Liver (tissue), 9 donors: ENCODE data around the gene CATSPERE. TPM values are rescaled to one million over a fixed set of nuclear protein-coding genes. Genes with fewer than 3 reads are reported as not detected.

Experiments used
- DNase-seq: peaks from one replicate; pipeline ENCODE4 v3.0.0-alpha.2; 2017; ENCODE audit warnings: low spot score
- H3K27ac ChIP-seq, 2 donors: one replicate each; pipeline ENCODE4 v1.7.0; 2013; ENCODE audit warnings: inconsistent platforms in 2 of 2, low read length in 2 of 2, control low read depth in 1 of 2, low read depth in 1 of 2, mild to moderate bottlenecking in 1 of 2
- H3K27me3 ChIP-seq, 4 donors: one replicate each; pipeline versions ENCODE4 v1.6.1 to v1.7.0; 2013; ENCODE audit warnings: low read length in 3 of 4, inconsistent platforms in 1 of 4, mild to moderate bottlenecking in 1 of 4, moderate library complexity in 1 of 4; ENCODE audit not compliant: control insufficient read depth in 4 of 4, insufficient read depth in 4 of 4
- H3K36me3 ChIP-seq, 4 donors: one replicate each; pipeline versions ENCODE4 v1.6.1 to v1.7.0; 2013; ENCODE audit warnings: low read length in 3 of 4, mild to moderate bottlenecking in 3 of 4, low read depth in 1 of 4, moderate library complexity in 1 of 4; ENCODE audit not compliant: control insufficient read depth in 4 of 4, insufficient read depth in 3 of 4
- H3K4me1 ChIP-seq, 4 donors: one replicate each; pipeline versions ENCODE4 v1.6.1 to v1.7.0; 2013; ENCODE audit warnings: low read length in 3 of 4, mild to moderate bottlenecking in 3 of 4, moderate library complexity in 1 of 4; ENCODE audit not compliant: control insufficient read depth in 4 of 4, insufficient read depth in 4 of 4
- H3K4me3 ChIP-seq, 3 donors: one replicate each; pipeline versions ENCODE4 v1.6.1 to v1.7.0; 2013; ENCODE audit warnings: low read length in 3 of 3, control low read depth in 1 of 3, low read depth in 1 of 3, mild to moderate bottlenecking in 1 of 3
- H3K9ac ChIP-seq, 2 donors: one replicate each; pipeline ENCODE4 v1.7.0; 2013; ENCODE audit warnings: low read length in 2 of 2, mild to moderate bottlenecking in 2 of 2, moderate library complexity in 2 of 2, control low read depth in 1 of 2, low read depth in 1 of 2
- H3K9me3 ChIP-seq, 4 donors: one replicate each; pipeline versions ENCODE4 v1.6.1 to v1.7.0; 2013; ENCODE audit warnings: low read length in 3 of 4; ENCODE audit not compliant: control insufficient read depth in 4 of 4
- ATF3 ChIP-seq: IDR thresholded peaks from 2 replicates; pipeline ENCODE4 v1.6.1; 2016; ENCODE audit warnings: antibody characterized with exemption
- CTCF ChIP-seq: fragments of 150-350 bp; IDR thresholded peaks from 2 replicates; pipeline ENCODE4 v1.5.1; 2017; ENCODE audit warnings: improper control_type of control experiment, low read depth, low read length; ENCODE audit not compliant: missing input control
- EGR1 ChIP-seq, 2 donors: IDR thresholded peaks; 2 replicates each; pipeline ENCODE4 v1.6.1; 2016 to 2018; ENCODE audit warnings: antibody characterized with exemption in 2 of 2, low read depth in 2 of 2
- FOXA1 ChIP-seq: IDR thresholded peaks from 2 replicates; pipeline ENCODE4 v1.6.1; 2016; ENCODE audit warnings: antibody characterized with exemption
- FOXA2 ChIP-seq: IDR thresholded peaks from 2 replicates; pipeline ENCODE4 v1.6.1; 2016; ENCODE audit warnings: antibody characterized with exemption
- GABPA ChIP-seq, 2 donors: IDR thresholded peaks in 1 of 2; conservative IDR thresholded peaks in 1 of 2; 2 replicates each; pipeline ENCODE4 v1.6.1; 2016; ENCODE audit warnings: antibody characterized with exemption in 2 of 2, mild to moderate bottlenecking in 1 of 2, moderate library complexity in 1 of 2
- HNF4G ChIP-seq: IDR thresholded peaks from 2 replicates; pipeline ENCODE4 v1.6.1; 2016; ENCODE audit warnings: antibody characterized with exemption
- JUND ChIP-seq, 2 donors: IDR thresholded peaks; 2 replicates each; pipeline ENCODE4 v1.6.1; 2016; ENCODE audit warnings: antibody characterized with exemption in 2 of 2
- MAX ChIP-seq: IDR thresholded peaks from 2 replicates; pipeline ENCODE4 v1.6.1; 2016; ENCODE audit warnings: antibody characterized with exemption
- NR2F2 ChIP-seq: IDR thresholded peaks from 2 replicates; pipeline ENCODE4 v1.6.1; 2016; ENCODE audit warnings: antibody characterized with exemption
- RAD21 ChIP-seq, 2 donors: IDR thresholded peaks; 2 replicates each; pipeline ENCODE4 v1.6.1; 2016; ENCODE audit warnings: antibody characterized with exemption in 2 of 2, mild to moderate bottlenecking in 2 of 2
- REST ChIP-seq: IDR thresholded peaks from 2 replicates; pipeline ENCODE4 v1.6.1; 2016; ENCODE audit warnings: antibody characterized with exemption, mild to moderate bottlenecking
- RXRA ChIP-seq, 2 donors: IDR thresholded peaks; 2 replicates each; pipeline ENCODE4 v1.6.1; 2017 to 2018; ENCODE audit warnings: antibody characterized with exemption in 2 of 2, mild to moderate bottlenecking in 1 of 2
- SP1 ChIP-seq: IDR thresholded peaks from 2 replicates; pipeline ENCODE4 v1.6.1; 2018; ENCODE audit warnings: antibody characterized with exemption, mild to moderate bottlenecking
- TAF1 ChIP-seq: conservative IDR thresholded peaks from 2 replicates; pipeline ENCODE4 v1.6.1; 2016; ENCODE audit warnings: antibody characterized with exemption, mild to moderate bottlenecking
- YY1 ChIP-seq: IDR thresholded peaks from 2 replicates; pipeline ENCODE4 v1.6.1; 2016; ENCODE audit warnings: antibody characterized with exemption, mild to moderate bottlenecking
- ZBTB33 ChIP-seq: IDR thresholded peaks from 2 replicates; pipeline ENCODE4 v1.6.1; 2016; ENCODE audit warnings: antibody characterized with exemption
- WGBS: extraction: QIAGEN DNeasy Blood & Tissue Kit; methylation state at CpG from one replicate; pipeline ENCODE4 v1.1.7; 2013; 5-methylcytosine and 5-hydroxymethylcytosine counted together
- polyA plus RNA-seq, 2 donors: library from polyadenylated mRNA; stranded (reverse) in 1 of 2; unstranded in 1 of 2; fragments of 200-250 nt in 1 of 2; fragments of >200 nt in 1 of 2; fragmentation: Nextera tagmentation in 1 of 2; extraction: Ambion mirVana in 1 of 2; gene quantifications; one replicate each; pipeline versions ENCODE4 v1.2.1 to v1.2.3, GENCODE V29; 2013 to 2015
- total RNA-seq, 2 donors: library from RNA; depleted of rRNA; stranded (reverse); fragments of >200 nt; gene quantifications; one replicate each; pipeline ENCODE4 v1.2.3, GENCODE V29; 2014
- donor health status: healthy.
- donor health status: healthy.
- donor health status: healthy.
- donor health status: healthy.
- donor health status: healthy.

Gene CATSPERE
- total and polyA plus RNA-seq, 4 donors: 0.15 to 0.79 (median 0.53) TPM

GRCh38 chr1:244614113-244614836 lies 153.2 kb downstream of the CATSPERE start:
- H3K27me3 ChIP-seq: no peaks in the 10 kb centered on the region
- WGBS: 78% methylated on average over 9 of the region's 9 CpGs
- no peak overlapping the region for H3K4me3 ChIP-seq
- H3K9me3 ChIP-seq: no peaks in the 10 kb centered on the region
- H3K9ac ChIP-seq: no peak overlapping the region
- no peak for TF ChIP-seq RXRA (IDR thresholded peaks at IDR 0.05)
- TF ChIP-seq MAX: no peak
- TF ChIP-seq NR2F2: no peak
- no peak for TF ChIP-seq FOXA2
- no peak for TF ChIP-seq ATF3
- no peak for TF ChIP-seq HNF4G
- no peak for TF ChIP-seq CTCF
- no peak for TF ChIP-seq ZBTB33
- no peak for TF ChIP-seq RAD21 (IDR thresholded peaks at IDR 0.05)
- no peak for TF ChIP-seq GABPA (IDR thresholded peaks at IDR 0.05 in 1 of 2, conservative IDR thresholded peaks at IDR 0.05 in 1 of 2)
- TF ChIP-seq YY1: no peak
- no peak for TF ChIP-seq FOXA1
- TF ChIP-seq TAF1: no peak
- TF ChIP-seq SP1: no peak
- no peak for DNase-seq
- no peaks in the 10 kb centered on the region for H3K36me3 ChIP-seq
- H3K4me1 ChIP-seq: no peaks in the 10 kb centered on the region
- no peak overlapping the region for H3K27ac ChIP-seq

GRCh38 chr1:244614879-244615278 lies 153.8 kb downstream of the CATSPERE start:
- H3K9ac ChIP-seq: no peak overlapping the region
- no peaks in the 10 kb centered on the region for H3K27me3 ChIP-seq
- H3K36me3 ChIP-seq: no peaks in the 10 kb centered on the region
- no peaks in the 10 kb centered on the region for H3K9me3 ChIP-seq
- 54% methylated on average over 3 of the region's 3 CpGs for WGBS
- no peaks in the 10 kb centered on the region for H3K4me1 ChIP-seq
- H3K27ac ChIP-seq: no peak overlapping the region
- TF ChIP-seq GABPA (IDR thresholded peaks at IDR 0.05 in 1 of 2, conservative IDR thresholded peaks at IDR 0.05 in 1 of 2) (no peak), CTCF (no peak), EGR1 (IDR thresholded peaks at IDR 0.05; ENCODE audit: low read depth in 2 of 2) (no peak), ZBTB33 (no peak), TAF1 (no peak), ATF3 (no peak), NR2F2 (no peak), REST (no peak), SP1 (no peak), JUND (IDR thresholded peaks at IDR 0.05) (no peak), FOXA2 (no peak), RAD21 (IDR thresholded peaks at IDR 0.05) (no peak)
- DNase-seq: no peak
- no peak overlapping the region for H3K4me3 ChIP-seq
